Neural crest cell (in vitro differentiated cells): Measurements from ENCODE around the gene GABARAPL1. TPM values are rescaled to one million over a fixed set of nuclear protein-coding genes. Genes with fewer than 3 reads are reported as not detected.
A peak's percentile ranks its signal among the peaks of the same experiment; 100 is the strongest.
"Not testable (repeated sequence)": the region's sequence is repeated elsewhere in the genome, so short reads cannot be mapped to it uniquely, and the experiment has no call there.

Experiments
- DNase-seq: peaks from one replicate; pipeline ENCODE4 v3.0.0; 2021; ENCODE audit warnings: low read depth, mixed read lengths, low spot score
- H3K27ac Mint-ChIP-seq: one replicate; pipeline ENCODE4 v1.8.0; 2021; ENCODE audit warnings: mild to moderate bottlenecking, mixed read lengths; ENCODE audit not compliant: unreplicated experiment
- H3K27me3 Mint-ChIP-seq: 2 replicates; pipeline ENCODE4 v1.8.0; 2021; ENCODE audit warnings: low read depth, mild to moderate bottlenecking, mixed read lengths
- H3K36me3 Mint-ChIP-seq: 2 replicates; pipeline ENCODE4 v1.8.0; 2021; ENCODE audit warnings: low read depth, mild to moderate bottlenecking, mixed read lengths
- H3K4me1 Mint-ChIP-seq: 2 replicates; pipeline ENCODE4 v1.8.0; 2021; ENCODE audit warnings: mixed read lengths
- H3K4me3 Mint-ChIP-seq: one replicate; pipeline ENCODE4 v1.8.0; 2021; ENCODE audit warnings: mild to moderate bottlenecking, mixed read lengths
- H3K9me3 Mint-ChIP-seq: 2 replicates; pipeline ENCODE4 v1.8.0; 2021; ENCODE audit warnings: mixed read lengths
- total RNA-seq: library from RNA; stranded (reverse); gene quantifications from 2 replicates; pipeline ENCODE4 v1.2.1, GENCODE V29; 2021
- TF ChIP-seq, protein P1 (sequence below): fragments of 200-600 bp; sonication (generic); conservative IDR thresholded peaks from 2 replicates; pipeline ENCODE4 v1.5.0; 2021; ENCODE audit warnings: antibody characterized with exemption, mild to moderate bottlenecking

GABARAPL1 gene
- total RNA-seq, 1 donor from 2014 or later = 16.0 TPM

DNA sequence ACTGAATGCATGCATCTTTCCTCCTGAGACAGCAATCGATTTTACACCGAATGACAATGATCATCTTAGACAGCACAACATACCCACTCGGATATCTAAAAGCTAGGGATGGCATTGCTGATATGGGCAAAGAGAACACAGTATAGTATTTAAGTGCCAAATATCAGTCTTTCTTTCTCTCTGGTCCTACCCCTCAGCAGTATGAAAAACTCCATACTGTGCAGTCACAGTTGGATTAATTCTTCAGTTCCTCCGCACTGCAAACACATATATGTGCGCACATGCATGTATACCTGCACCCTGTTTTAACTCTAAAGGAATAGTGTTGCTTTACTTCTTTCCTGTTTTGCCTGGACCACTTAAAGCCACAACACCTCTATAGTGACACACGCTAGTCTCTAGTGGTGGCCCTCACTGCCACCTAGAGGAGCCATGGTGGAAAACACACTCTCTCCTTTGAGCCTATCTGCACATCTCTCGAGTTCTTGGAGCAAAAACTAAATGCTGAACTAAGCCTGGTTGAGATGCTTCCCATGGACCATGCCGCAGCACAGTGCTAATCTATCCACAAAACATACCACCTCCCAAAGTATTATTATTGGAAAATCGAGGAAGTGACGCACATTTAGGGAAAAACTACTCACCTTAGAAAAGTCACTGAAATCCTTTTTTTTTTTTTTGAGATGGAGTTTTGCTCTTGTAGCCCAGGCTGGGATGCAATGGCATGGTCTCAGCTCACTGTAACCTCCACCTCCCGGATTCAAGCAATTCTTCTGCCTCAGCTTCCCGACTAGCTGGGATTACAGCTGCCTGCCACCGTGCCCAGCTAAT lies 21.9 kb upstream of the GABARAPL1 start:
- Mint-ChIP-seq H3K27ac (no peak overlapping the region), H3K4me3 (no peak overlapping the region)

DNA sequence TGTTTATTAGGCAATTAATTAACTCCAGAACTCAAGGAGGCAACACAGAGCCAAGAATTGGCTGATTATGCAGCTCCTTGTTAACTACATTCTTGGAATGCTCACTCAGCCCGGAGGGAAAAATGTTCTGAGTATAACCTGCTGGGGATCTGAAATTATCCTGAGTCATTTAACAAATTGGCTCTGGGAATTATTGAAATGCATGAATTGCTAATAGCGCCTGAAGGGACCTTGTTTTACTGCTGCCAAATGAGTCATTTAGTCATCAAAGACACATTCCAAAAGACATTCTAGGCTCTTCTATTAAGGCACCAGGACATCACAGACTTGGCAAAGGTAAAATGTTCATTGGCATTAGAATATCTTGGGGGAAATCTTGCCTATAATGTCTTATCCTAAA lies 20.8 kb upstream of the GABARAPL1 start:
- no peaks in the 10 kb centered on the region for H3K36me3 Mint-ChIP-seq
- H3K4me3 Mint-ChIP-seq = no peak overlapping the region
- DNase-seq = no peak
- TF ChIP-seq, protein P1, sequence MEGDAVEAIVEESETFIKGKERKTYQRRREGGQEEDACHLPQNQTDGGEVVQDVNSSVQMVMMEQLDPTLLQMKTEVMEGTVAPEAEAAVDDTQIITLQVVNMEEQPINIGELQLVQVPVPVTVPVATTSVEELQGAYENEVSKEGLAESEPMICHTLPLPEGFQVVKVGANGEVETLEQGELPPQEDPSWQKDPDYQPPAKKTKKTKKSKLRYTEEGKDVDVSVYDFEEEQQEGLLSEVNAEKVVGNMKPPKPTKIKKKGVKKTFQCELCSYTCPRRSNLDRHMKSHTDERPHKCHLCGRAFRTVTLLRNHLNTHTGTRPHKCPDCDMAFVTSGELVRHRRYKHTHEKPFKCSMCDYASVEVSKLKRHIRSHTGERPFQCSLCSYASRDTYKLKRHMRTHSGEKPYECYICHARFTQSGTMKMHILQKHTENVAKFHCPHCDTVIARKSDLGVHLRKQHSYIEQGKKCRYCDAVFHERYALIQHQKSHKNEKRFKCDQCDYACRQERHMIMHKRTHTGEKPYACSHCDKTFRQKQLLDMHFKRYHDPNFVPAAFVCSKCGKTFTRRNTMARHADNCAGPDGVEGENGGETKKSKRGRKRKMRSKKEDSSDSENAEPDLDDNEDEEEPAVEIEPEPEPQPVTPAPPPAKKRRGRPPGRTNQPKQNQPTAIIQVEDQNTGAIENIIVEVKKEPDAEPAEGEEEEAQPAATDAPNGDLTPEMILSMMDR = no peak
- H3K9me3 Mint-ChIP-seq = no peaks in the 10 kb centered on the region
- peaks cover 4% of the 10 kb centered on the region for H3K4me1 Mint-ChIP-seq
- no peak overlapping the region for H3K27ac Mint-ChIP-seq
- H3K27me3 Mint-ChIP-seq = peaks cover 5% of the 10 kb centered on the region

More for the DNA sequence above, 21.9 kb upstream of the GABARAPL1 start:
- H3K27me3 Mint-ChIP-seq = peaks cover 5% of the 10 kb centered on the region
- DNase-seq = peak; percentile 22
- no peaks in the 10 kb centered on the region for H3K9me3 Mint-ChIP-seq
- TF ChIP-seq, protein P1 = peak; percentile 85
- H3K36me3 Mint-ChIP-seq = no peaks in the 10 kb centered on the region
- peaks cover 4% of the 10 kb centered on the region for H3K4me1 Mint-ChIP-seq

DNA sequence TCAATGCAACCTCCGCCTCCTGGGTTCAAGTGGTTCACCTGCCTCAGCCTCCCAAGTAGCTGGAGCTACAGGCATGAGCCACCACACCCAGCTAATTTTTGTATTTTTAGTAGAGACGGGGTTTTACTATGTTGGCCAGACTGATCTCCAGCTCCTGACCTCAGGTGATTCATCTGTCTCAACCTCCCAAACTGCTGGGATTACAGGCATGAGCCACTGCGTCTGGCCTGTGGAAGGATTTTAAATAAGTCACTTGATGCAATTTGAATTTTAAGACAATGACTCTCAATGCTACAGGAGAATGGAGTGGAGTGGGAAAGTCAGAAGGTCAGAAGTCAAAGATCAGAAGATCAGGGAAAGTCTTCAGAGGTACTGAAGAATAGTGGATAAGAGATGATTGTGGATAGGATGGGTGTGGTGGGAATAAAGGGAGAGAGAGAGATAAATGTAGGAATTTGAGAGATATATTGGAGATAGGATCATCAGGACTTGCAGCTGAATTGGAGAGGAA lies 18.5 kb upstream of the GABARAPL1 start:
- TF ChIP-seq, protein P1 = no peak
- DNase-seq = no peak

DNA sequence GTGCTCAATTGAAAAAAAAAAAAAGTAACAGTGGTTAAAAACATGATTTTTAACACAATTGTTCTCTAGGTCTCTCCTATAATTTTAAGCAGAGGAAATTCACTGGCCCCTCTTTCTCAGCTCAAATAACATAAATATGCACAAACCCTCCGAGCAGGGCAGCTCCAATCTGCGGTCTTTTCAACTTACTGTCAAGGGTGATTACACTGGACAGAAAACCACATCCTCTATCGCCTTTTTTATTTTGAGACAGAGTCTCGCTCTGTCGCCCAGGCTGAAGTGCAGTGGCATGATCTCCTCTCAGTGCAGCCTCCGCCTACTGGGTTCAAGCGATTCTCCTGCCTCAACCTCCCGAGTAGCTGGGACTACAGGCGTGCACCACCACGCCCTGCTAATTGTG lies 16.5 kb upstream of the GABARAPL1 start:
- no peaks in the 10 kb centered on the region for H3K36me3 Mint-ChIP-seq
- H3K27me3 Mint-ChIP-seq = peaks cover 5% of the 10 kb centered on the region
- H3K27ac Mint-ChIP-seq = no peak overlapping the region
- no peaks in the 10 kb centered on the region for H3K9me3 Mint-ChIP-seq
- TF ChIP-seq, protein P1 = no peak
- DNase-seq = no peak
- no peak overlapping the region for H3K4me3 Mint-ChIP-seq
- H3K4me1 Mint-ChIP-seq = no peaks in the 10 kb centered on the region

More for the DNA sequence above, 18.5 kb upstream of the GABARAPL1 start:
- Mint-ChIP-seq H3K4me3 (no peak overlapping the region), H3K27me3 (peaks cover 5% of the 10 kb centered on the region), H3K27ac (no peak overlapping the region), H3K9me3 (no peaks in the 10 kb centered on the region), H3K36me3 (no peaks in the 10 kb centered on the region), H3K4me1 (peaks cover 4% of the 10 kb centered on the region)

DNA sequence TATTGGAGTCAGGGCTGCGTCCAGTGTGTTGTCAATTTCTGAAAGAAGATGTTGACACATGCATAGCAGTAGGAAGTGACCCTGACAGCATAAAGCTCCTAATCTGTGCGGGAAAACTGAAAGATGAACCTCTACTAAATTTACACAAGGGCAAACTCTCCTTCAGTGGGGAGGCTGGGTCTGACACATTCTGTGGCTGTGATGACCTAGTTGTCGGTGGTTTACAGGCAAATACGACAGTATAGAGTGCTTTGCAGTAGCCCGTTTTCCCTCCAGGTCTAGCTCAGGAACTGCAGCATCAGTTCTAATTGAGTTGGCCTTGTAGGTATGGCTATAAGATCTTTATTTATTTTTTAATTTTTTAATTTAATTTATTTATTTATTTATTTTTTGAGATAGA lies 14.8 kb upstream of the GABARAPL1 start:
- Mint-ChIP-seq H3K4me1 (no peaks in the 10 kb centered on the region), H3K27me3 (peaks cover 3% of the 10 kb centered on the region), H3K9me3 (no peaks in the 10 kb centered on the region), H3K27ac (no peak overlapping the region), H3K4me3 (no peak overlapping the region), H3K36me3 (no peaks in the 10 kb centered on the region)
- DNase-seq = no peak
- TF ChIP-seq, protein P1 = no peak

DNA sequence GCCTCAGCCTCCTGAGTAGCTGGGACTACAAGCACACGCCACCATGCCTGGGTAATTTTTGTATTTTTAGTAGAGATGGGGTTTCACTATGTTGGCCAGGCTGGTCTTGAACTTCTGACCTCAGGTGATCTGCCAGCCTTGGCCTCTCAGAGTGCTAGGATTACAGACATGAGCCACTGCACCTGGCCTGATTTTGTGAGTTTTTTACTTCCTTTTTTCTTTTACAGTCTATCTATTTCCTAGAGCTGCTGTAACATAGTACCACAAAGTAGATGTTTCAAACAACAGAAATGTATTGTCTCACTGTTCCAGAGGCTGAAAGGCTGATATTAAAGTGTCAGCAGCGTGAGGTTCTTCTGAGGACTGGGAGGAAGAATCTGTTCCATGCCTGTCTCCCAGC lies 8.2 kb upstream of the GABARAPL1 start:
- not testable (repeated sequence) for DNase-seq, H3K27ac Mint-ChIP-seq, H3K27me3 Mint-ChIP-seq, H3K36me3 Mint-ChIP-seq, H3K4me1 Mint-ChIP-seq, H3K4me3 Mint-ChIP-seq, H3K9me3 Mint-ChIP-seq
